Liver (tissue), 3 donors: Measurements from ENCODE around the gene CYP11A1.

Experiments
- CTCF ChIP-seq: fragments of 150-350 bp; IDR thresholded peaks from 2 replicates; pipeline ENCODE4 v1.5.1; 2017; ENCODE audit warnings: improper control_type of control experiment, low read depth, low read length; ENCODE audit not compliant: missing input control
- EGR1 ChIP-seq, 2 donors: IDR thresholded peaks; 2 replicates each; pipeline ENCODE4 v1.6.1; 2016 to 2018; ENCODE audit warnings: antibody characterized with exemption in 2 of 2, low read depth in 2 of 2
- FOXA1 ChIP-seq: IDR thresholded peaks from 2 replicates; pipeline ENCODE4 v1.6.1; 2016; ENCODE audit warnings: antibody characterized with exemption
- GABPA ChIP-seq, 2 donors: IDR thresholded peaks in 1 of 2; conservative IDR thresholded peaks in 1 of 2; 2 replicates each; pipeline ENCODE4 v1.6.1; 2016; ENCODE audit warnings: antibody characterized with exemption in 2 of 2, mild to moderate bottlenecking in 1 of 2, moderate library complexity in 1 of 2
- HNF4A ChIP-seq, 2 donors: conservative IDR thresholded peaks; 2 replicates each; pipeline ENCODE4 v1.6.1; 2016; ENCODE audit warnings: antibody characterized with exemption in 2 of 2, mild to moderate bottlenecking in 2 of 2
- MAX ChIP-seq: IDR thresholded peaks from 2 replicates; pipeline ENCODE4 v1.6.1; 2016; ENCODE audit warnings: antibody characterized with exemption
- NR2F2 ChIP-seq: IDR thresholded peaks from 2 replicates; pipeline ENCODE4 v1.6.1; 2016; ENCODE audit warnings: antibody characterized with exemption
- RAD21 ChIP-seq, 2 donors: IDR thresholded peaks; 2 replicates each; pipeline ENCODE4 v1.6.1; 2016; ENCODE audit warnings: antibody characterized with exemption in 2 of 2, mild to moderate bottlenecking in 2 of 2
- REST ChIP-seq: IDR thresholded peaks from 2 replicates; pipeline ENCODE4 v1.6.1; 2016; ENCODE audit warnings: antibody characterized with exemption, mild to moderate bottlenecking
- SP1 ChIP-seq: IDR thresholded peaks from 2 replicates; pipeline ENCODE4 v1.6.1; 2018; ENCODE audit warnings: antibody characterized with exemption, mild to moderate bottlenecking
- TAF1 ChIP-seq: conservative IDR thresholded peaks from 2 replicates; pipeline ENCODE4 v1.6.1; 2016; ENCODE audit warnings: antibody characterized with exemption, mild to moderate bottlenecking
- YY1 ChIP-seq: IDR thresholded peaks from 2 replicates; pipeline ENCODE4 v1.6.1; 2016; ENCODE audit warnings: antibody characterized with exemption, mild to moderate bottlenecking
- donor health status: healthy.
- donor health status: healthy.

- TF ChIP-seq CTCF: no peak
- no peak for TF ChIP-seq TAF1
- no peak for TF ChIP-seq GABPA (IDR thresholded peaks at IDR 0.05 in 1 of 2, conservative IDR thresholded peaks at IDR 0.05 in 1 of 2)
- TF ChIP-seq FOXA1: no peak
- no peak for TF ChIP-seq NR2F2
- no peak for TF ChIP-seq YY1
- TF ChIP-seq RAD21 (IDR thresholded peaks at IDR 0.05): no peak
- no peak for TF ChIP-seq SP1
- TF ChIP-seq EGR1 (IDR thresholded peaks at IDR 0.05; ENCODE audit: low read depth in 2 of 2): no peak
- TF ChIP-seq MAX: no peak
- TF ChIP-seq HNF4A (conservative IDR thresholded peaks at IDR 0.05): no peak
- TF ChIP-seq REST: no peak
Observed at GRCh38 chr15:74289671-74290070, 77.8 kb downstream of the CYP11A1 start.
